IMR-90 (cell line): Measurements from ENCODE around the gene UGGT2. TPM values are rescaled to one million over a fixed set of nuclear protein-coding genes. Genes with fewer than 3 reads are reported as not detected.
A peak's percentile ranks its signal among the peaks of the same experiment; 100 is the strongest.

ENCODE experiments used
- ATAC-seq: fragments of 200-7000 bp; cut with Tn5 transposase; 2 replicates; pipeline ENCODE4 v1.9.1; 2020; ENCODE audit warnings: low read depth, mild to moderate bottlenecking, moderate library complexity
- BruUV-seq: library from RNA; stranded (reverse); fragments of 400-500 nt; replicated peaks from 2 replicates; lab custom pipeline; 2021; lab: Mats Ljungman, UMichigan
- CTCF ChIA-PET: fragments of 300-600 bp; formaldehyde crosslinking; extraction: SDS; loops from one replicate; lab custom pipeline; 2021; ENCODE audit warnings: antibody characterized with exemption; lab: Yijun Ruan, JAX
- POLR2A ChIA-PET: fragments of 300-600 bp; sonication (Branson Sonifier 250); formaldehyde crosslinking; loops from one replicate; lab custom pipeline; 2022; ENCODE audit warnings: antibody characterized with exemption; ENCODE audit not compliant: unreplicated experiment; lab: Charles Lee
- DNase-seq: peaks from one replicate; pipeline ENCODE4 v3.0.0; 2013
- H2AFZ ChIP-seq: replicated peaks from 2 replicates; pipeline ENCODE3; 2013; ENCODE audit warnings: low read length, mild to moderate bottlenecking; ENCODE audit not compliant: poor library complexity
- H2AK5ac ChIP-seq: 2 replicates; pipeline ENCODE4 v1.6.1; 2013; ENCODE audit warnings: low read depth, low read length, inconsistent platforms
- H2AK9ac ChIP-seq: replicated peaks from 2 replicates; pipeline ENCODE3; 2013; ENCODE audit warnings: mild to moderate bottlenecking, low read depth, low read length, moderate library complexity; ENCODE audit not compliant: poor library complexity
- H2BK120ac ChIP-seq: 2 replicates; pipeline ENCODE4 v1.6.1; 2013; ENCODE audit warnings: low read depth, low read length, inconsistent platforms
- H2BK15ac ChIP-seq: 3 replicates; pipeline ENCODE4 v1.6.1; 2013; ENCODE audit warnings: low read depth, low read length, inconsistent platforms
- H2BK20ac ChIP-seq: 2 replicates; pipeline ENCODE4 v1.6.1; 2013; ENCODE audit warnings: low read depth, mild to moderate bottlenecking, inconsistent platforms, low read length, moderate library complexity
- H2BK5ac ChIP-seq: 2 replicates; pipeline ENCODE4 v1.6.1; 2013; ENCODE audit warnings: mild to moderate bottlenecking, low read depth, low read length, inconsistent platforms; ENCODE audit not compliant: poor library complexity, severe bottlenecking
- H3K14ac ChIP-seq: replicated peaks from 2 replicates; pipeline ENCODE4 v1.6.1; 2013; ENCODE audit warnings: low read depth, low read length, inconsistent platforms
- H3K18ac ChIP-seq: 2 replicates; pipeline ENCODE4 v1.6.1; 2013; ENCODE audit warnings: low read depth, low read length, control low read depth
- H3K23ac ChIP-seq: 2 replicates; pipeline ENCODE4 v1.6.1; 2013; ENCODE audit warnings: low read depth, low read length, inconsistent platforms
- H3K27ac ChIP-seq: 2 replicates; pipeline ENCODE4 v1.5.1; 2013; ENCODE audit warnings: mild to moderate bottlenecking, control low read depth, low read length; ENCODE audit not compliant: insufficient read depth
- H3K27me3 ChIP-seq: 2 replicates; pipeline ENCODE4 v1.6.1; 2013; ENCODE audit warnings: low read length; ENCODE audit not compliant: control insufficient read depth, insufficient read depth
- H3K36me3 ChIP-seq: 2 replicates; pipeline ENCODE4 v1.6.1; 2013; ENCODE audit warnings: low read length, mixed read lengths; ENCODE audit not compliant: control insufficient read depth, insufficient read depth
- H3K4ac ChIP-seq: 2 replicates; pipeline ENCODE4 v1.6.1; 2013; ENCODE audit warnings: low read depth, low read length, inconsistent platforms
- H3K4me1 ChIP-seq: 2 replicates; pipeline ENCODE4 v1.6.1; 2013; ENCODE audit warnings: low read length, mixed read lengths; ENCODE audit not compliant: control insufficient read depth, insufficient read depth
- H3K4me2 ChIP-seq: 2 replicates; pipeline ENCODE4 v1.6.1; 2013; ENCODE audit warnings: low read depth, mild to moderate bottlenecking, control low read depth, low read length, moderate library complexity
- H3K4me3 ChIP-seq: 2 replicates; pipeline ENCODE4 v1.5.1; 2013; ENCODE audit warnings: low read depth, mild to moderate bottlenecking, control low read depth, low read length, moderate library complexity; ENCODE audit not compliant: insufficient read depth
- H3K56ac ChIP-seq: 2 replicates; pipeline ENCODE4 v1.6.1; 2013; ENCODE audit warnings: low read length, inconsistent platforms; ENCODE audit not compliant: insufficient read depth; ENCODE audit errors: extremely low read depth
- H3K79me1 ChIP-seq, 2 experiments: 2 replicates each; pipeline ENCODE4 v1.6.1; 2013; ENCODE audit warnings: low read length in 2 of 2, inconsistent platforms in 1 of 2, low read depth in 1 of 2
- H3K9ac ChIP-seq: 2 replicates; pipeline ENCODE4 v1.6.1; 2013; ENCODE audit warnings: low read depth, low read length, control low read depth
- H3K9me1 ChIP-seq: 2 replicates; pipeline ENCODE4 v1.6.1; 2013; ENCODE audit warnings: low read length, inconsistent platforms; ENCODE audit not compliant: insufficient read depth
- H3K9me3 ChIP-seq: 2 replicates; pipeline ENCODE4 v1.6.1; 2013; ENCODE audit warnings: low read length; ENCODE audit not compliant: control insufficient read depth, insufficient read depth
- H4K20me1 ChIP-seq: 2 replicates; pipeline ENCODE4 v1.6.1; 2013; ENCODE audit warnings: low read length, inconsistent platforms; ENCODE audit not compliant: insufficient read depth
- H4K5ac ChIP-seq: 2 replicates; pipeline ENCODE4 v1.6.1; 2013; ENCODE audit warnings: mild to moderate bottlenecking, low read depth, low read length, control low read depth
- H4K8ac ChIP-seq, 2 experiments: 2 replicates each; pipeline ENCODE4 v1.6.1; 2013; ENCODE audit warnings: low read depth in 2 of 2, low read length in 2 of 2, control low read depth in 1 of 2, inconsistent platforms in 1 of 2
- H4K91ac ChIP-seq: 2 replicates; pipeline ENCODE4 v1.6.1; 2013; ENCODE audit warnings: low read depth, low read length, inconsistent platforms; ENCODE audit not compliant: insufficient read depth
- CEBPB ChIP-seq: IDR thresholded peaks from 2 replicates; pipeline ENCODE4 v1.6.1; 2012; ENCODE audit warnings: low read depth, low read length, improper control_type of control experiment
- RFX5 ChIP-seq: IDR thresholded peaks from 2 replicates; pipeline ENCODE4 v1.8.0; 2012; ENCODE audit warnings: low read depth, mild to moderate bottlenecking, low read length, moderate library complexity
- WGBS, 2 experiments: methylation state at CpG; one replicate each; pipeline versions ENCODE4 v1.1.5 to v1.1.7; 2013; ENCODE audit warnings: missing lambda C conversion rate in 2 of 2; ENCODE audit not compliant: insufficient read length in 1 of 2; ENCODE audit errors: extremely low coverage in 2 of 2; 5-methylcytosine and 5-hydroxymethylcytosine counted together
- dilution Hi-C: fragments of 300-500 bp; cut with HindIII; formaldehyde crosslinking; loops from one replicate; pipeline ENCODE4 v1.14.3; 2018; ENCODE audit warnings: low sequenced_read_pairs; ENCODE audit not compliant: unreplicated experiment
- in situ Hi-C: fragments of 300-500 bp; cut with MboI; formaldehyde crosslinking; loops from 3 replicates; pipeline ENCODE4 v1.14.3; 2019; ENCODE audit warnings: low sequenced_read_pairs, inconsistent platforms, mixed read lengths
- intact Hi-C: fragments of 100-400 bp; cut with micrococcal nuclease; formaldehyde crosslinking; loops from 2 replicates; pipeline ENCODE4 v1.10.0; 2022
- polyA plus RNA-seq, 3 experiments: library from polyadenylated mRNA; depleted of rRNA; stranded (reverse); fragments of >200 nt; gene quantifications; 2 replicates each; pipeline ENCODE4 v1.2.3, GENCODE V29; 2012; ENCODE audit warnings: low replicate concordance in 1 of 3
- total RNA-seq: library from RNA; depleted of rRNA; stranded (reverse); fragments of >200 nt; gene quantifications from 2 replicates; pipeline ENCODE4 v1.2.3, GENCODE V29; 2012

UGGT2 gene
- total and polyA plus RNA-seq, 2 of the 4 experiments (the other 2 are of a cell fraction): 21.4 to 40.1 TPM

DNA sequence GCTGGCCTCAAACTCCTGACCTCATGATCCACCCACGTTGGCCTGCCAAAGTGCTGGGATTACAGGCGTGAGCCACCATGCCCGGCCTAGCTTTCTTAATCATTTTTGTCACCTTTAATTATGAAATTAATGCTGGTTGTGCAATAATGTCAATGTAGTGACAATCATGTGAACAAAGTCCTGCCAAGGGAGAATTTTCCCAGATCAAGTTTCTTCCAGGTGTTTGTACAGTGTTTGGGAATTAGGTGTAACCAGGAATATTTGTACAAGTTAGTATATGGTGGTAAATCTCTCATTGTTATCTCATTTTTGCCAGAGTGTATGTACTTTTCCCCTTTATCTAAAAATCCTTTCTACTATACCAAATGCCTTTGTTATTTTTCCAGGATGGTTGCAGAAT lies 171.1 kb downstream of the UGGT2 start:
- WGBS, 2 experiments: no CpG with 5 or more reads among the region's 3 CpGs
- no peaks in the 10 kb centered on the region for H3K4me1 ChIP-seq
- H4K91ac ChIP-seq: no peak overlapping the region
- no peak overlapping the region for H3K4me2 ChIP-seq
- H3K18ac ChIP-seq: no peak overlapping the region
- no peak overlapping the region for H3K4me3 ChIP-seq
- H3K4ac ChIP-seq: no peak overlapping the region
- no peak for TF ChIP-seq RFX5
- TF ChIP-seq CEBPB: peak; percentile 54; the same call in 1 of the 2 replicates
- H2BK5ac ChIP-seq: no peak overlapping the region
- in situ Hi-C loops: no loop called here
- peaks cover 8% of the 10 kb centered on the region for H3K36me3 ChIP-seq
- POLR2A ChIA-PET: no interaction called here
- H2BK15ac ChIP-seq: no peak overlapping the region
- no peak overlapping the region for H2AK9ac ChIP-seq
- no peak overlapping the region for H4K8ac ChIP-seq
- CTCF ChIA-PET: no interaction called here
- dilution Hi-C loops: no loop called here
- no peak overlapping the region for H3K14ac ChIP-seq
- no peak overlapping the region for H2AK5ac ChIP-seq
- no peaks in the 10 kb centered on the region for H3K9me1 ChIP-seq
- no peaks in the 10 kb centered on the region for H4K20me1 ChIP-seq
- no peak overlapping the region for H2AFZ ChIP-seq
- BruUV-seq: no TSS peak
- no peak overlapping the region for H3K56ac ChIP-seq
- intact Hi-C loops: no loop called here
- H2BK20ac ChIP-seq: no peak overlapping the region
- no peak overlapping the region for H3K27ac ChIP-seq
- H3K79me1 ChIP-seq: no peaks in the 10 kb centered on the region
- ATAC-seq (no peak), DNase-seq (no peak)
- H3K9me3 ChIP-seq: no peaks in the 10 kb centered on the region
- no peak overlapping the region for H4K5ac ChIP-seq
- H3K9ac ChIP-seq: no peak overlapping the region
- no peak overlapping the region for H2BK120ac ChIP-seq
- no peaks in the 10 kb centered on the region for H3K27me3 ChIP-seq
- H3K23ac ChIP-seq: no peak overlapping the region
